GM23338 (cell line): ENCODE results near the gene ATCAY. TPM values are rescaled to one million over a fixed set of nuclear protein-coding genes. Genes with fewer than 3 reads are reported as not detected.
A peak's percentile ranks its signal among the peaks of the same experiment; 100 is the strongest.

Experiments
- ATAC-seq: fragments of 200-7000 bp; cut with Tn5 transposase; 3 replicates; pipeline ENCODE4 v1.9.1; 2020
- DNase-seq: peaks from one replicate; pipeline ENCODE4 v3.0.0-alpha.2; 2015; ENCODE audit warnings: low spot score
- H2AFZ ChIP-seq: fragments of 200-600 bp; sonication (generic); 2 replicates; pipeline ENCODE4 v1.8.0; 2016; ENCODE audit warnings: antibody characterized with exemption, mild to moderate bottlenecking, moderate library complexity
- H3F3A ChIP-seq: fragments of 200-600 bp; sonication (generic); replicated peaks from 2 replicates; pipeline ENCODE4 v1.8.0; 2017; ENCODE audit warnings: antibody characterized with exemption, mixed run types, low read depth
- H3K27ac ChIP-seq: fragments of 200-600 bp; sonication (generic); 2 replicates; pipeline ENCODE4 v1.6.1; 2016; ENCODE audit warnings: low read depth
- H3K27me3 ChIP-seq: fragments of 200-600 bp; sonication (generic); 2 replicates; pipeline ENCODE4 v1.8.0; 2016; ENCODE audit warnings: mild to moderate bottlenecking, mixed run types, moderate library complexity; ENCODE audit not compliant: insufficient read depth
- H3K36me3 ChIP-seq: fragments of 200-600 bp; sonication (generic); 2 replicates; pipeline ENCODE4 v1.8.0; 2016; ENCODE audit warnings: mild to moderate bottlenecking; ENCODE audit not compliant: insufficient read depth
- H3K4me1 ChIP-seq: fragments of 200-600 bp; sonication (generic); 2 replicates; pipeline ENCODE4 v1.8.0; 2016; ENCODE audit warnings: mild to moderate bottlenecking, moderate library complexity; ENCODE audit not compliant: insufficient read depth
- H3K4me2 ChIP-seq: fragments of 200-600 bp; sonication (generic); 2 replicates; pipeline ENCODE4 v1.7.1; 2017; ENCODE audit warnings: mixed run types
- H3K4me3 ChIP-seq: fragments of 200-600 bp; sonication (generic); 2 replicates; pipeline ENCODE4 v1.6.1; 2016; ENCODE audit warnings: mixed run types
- H3K79me2 ChIP-seq: fragments of 200-600 bp; sonication (generic); replicated peaks from 2 replicates; pipeline ENCODE4 v1.8.0; 2017; ENCODE audit warnings: mild to moderate bottlenecking; ENCODE audit not compliant: insufficient read depth
- H3K9me2 ChIP-seq: fragments of 200-600 bp; sonication (generic); 2 replicates; pipeline ENCODE4 v1.8.0; 2017; ENCODE audit not compliant: insufficient read depth
- H4K20me1 ChIP-seq: fragments of 200-600 bp; sonication (generic); replicated peaks from 2 replicates; pipeline ENCODE4 v1.8.0; 2017; ENCODE audit warnings: mild to moderate bottlenecking; ENCODE audit not compliant: insufficient read depth
- H3K27ac Mint-ChIP-seq: 2 replicates; pipeline ENCODE4 v1.8.0; 2020; ENCODE audit warnings: inconsistent platforms, mild to moderate bottlenecking, moderate library complexity, mixed read lengths
- H3K27me3 Mint-ChIP-seq: 3 replicates; pipeline ENCODE4 v1.8.0; 2022; ENCODE audit warnings: low read depth, mild to moderate bottlenecking, moderate library complexity, mixed read lengths, inconsistent platforms; ENCODE audit not compliant: insufficient read depth, poor library complexity
- H3K36me3 Mint-ChIP-seq: 3 replicates; pipeline ENCODE4 v1.8.0; 2021; ENCODE audit warnings: low read depth, mild to moderate bottlenecking, inconsistent platforms, moderate library complexity, mixed read lengths
- H3K4me1 Mint-ChIP-seq: 3 replicates; pipeline ENCODE4 v1.8.0; 2020; ENCODE audit warnings: mild to moderate bottlenecking, inconsistent platforms, mixed read lengths
- H3K4me3 Mint-ChIP-seq: 3 replicates; pipeline ENCODE4 v1.8.0; 2021; ENCODE audit warnings: moderate library complexity, mild to moderate bottlenecking, inconsistent platforms, mixed read lengths
- H3K9me3 Mint-ChIP-seq: 3 replicates; pipeline ENCODE4 v1.8.0; 2020; ENCODE audit warnings: moderate library complexity, mild to moderate bottlenecking, inconsistent platforms, mixed read lengths
- CREB1 ChIP-seq: fragments of 250-450 bp; sonication (Bioruptor Pico); IDR thresholded peaks from 2 replicates; pipeline ENCODE4 v1.5.0; 2020; ENCODE audit warnings: low read depth, mild to moderate bottlenecking, moderate library complexity
- EZH2phosphoT487 ChIP-seq: fragments of 200-600 bp; sonication (generic); IDR thresholded peaks from one replicate; pipeline ENCODE4 v1.8.1; 2018; ENCODE audit warnings: antibody characterized with exemption; ENCODE audit not compliant: unreplicated experiment
- JUNB ChIP-seq: IDR thresholded peaks from one replicate; pipeline ENCODE4 v1.6.1; 2016; ENCODE audit warnings: antibody characterized with exemption; ENCODE audit not compliant: unreplicated experiment
- ZNF331 ChIP-seq: fragments of 250-450 bp; sonication (Bioruptor Pico); IDR thresholded peaks from 2 replicates; pipeline ENCODE4 v1.5.0; 2020; ENCODE audit warnings: low read depth, mild to moderate bottlenecking, moderate library complexity
- polyA plus RNA-seq: library from polyadenylated mRNA; unstranded; fragments of >200 nt; fragmentation: Nextera tagmentation; extraction: Ambion mirVana; gene quantifications from 2 replicates; pipeline ENCODE4 v1.2.1, GENCODE V29; 2016
- total RNA-seq: library from RNA; depleted of rRNA; stranded (reverse); fragments of >200 nt; shearing (Covaris generic); gene quantifications from 2 replicates; pipeline ENCODE4 v1.2.3, GENCODE V29; 2014
- TF ChIP-seq, protein P1 (sequence below), 2 experiments: fragments of 200-600 bp in 1 of 2; sonication (generic) in 1 of 2; conservative IDR thresholded peaks; 2 replicates each; pipeline versions ENCODE4 v1.5.1 to v1.6.1; 2016 to 2017; ENCODE audit warnings: antibody characterized with exemption in 2 of 2, low read depth in 2 of 2, mild to moderate bottlenecking in 2 of 2, moderate library complexity in 1 of 2
- TF ChIP-seq, protein P2 (sequence below): IDR thresholded peaks from 2 replicates; pipeline ENCODE4 v1.6.1; 2016; ENCODE audit warnings: antibody characterized with exemption
- TF ChIP-seq, protein P3 (sequence below): IDR thresholded peaks from one replicate; pipeline ENCODE4 v1.6.1; 2018; ENCODE audit warnings: antibody characterized with exemption; ENCODE audit not compliant: unreplicated experiment

Gene ATCAY
- total and polyA plus RNA-seq, 2 experiments from 2014 or later = 16.9 to 45.7 TPM

DNA sequence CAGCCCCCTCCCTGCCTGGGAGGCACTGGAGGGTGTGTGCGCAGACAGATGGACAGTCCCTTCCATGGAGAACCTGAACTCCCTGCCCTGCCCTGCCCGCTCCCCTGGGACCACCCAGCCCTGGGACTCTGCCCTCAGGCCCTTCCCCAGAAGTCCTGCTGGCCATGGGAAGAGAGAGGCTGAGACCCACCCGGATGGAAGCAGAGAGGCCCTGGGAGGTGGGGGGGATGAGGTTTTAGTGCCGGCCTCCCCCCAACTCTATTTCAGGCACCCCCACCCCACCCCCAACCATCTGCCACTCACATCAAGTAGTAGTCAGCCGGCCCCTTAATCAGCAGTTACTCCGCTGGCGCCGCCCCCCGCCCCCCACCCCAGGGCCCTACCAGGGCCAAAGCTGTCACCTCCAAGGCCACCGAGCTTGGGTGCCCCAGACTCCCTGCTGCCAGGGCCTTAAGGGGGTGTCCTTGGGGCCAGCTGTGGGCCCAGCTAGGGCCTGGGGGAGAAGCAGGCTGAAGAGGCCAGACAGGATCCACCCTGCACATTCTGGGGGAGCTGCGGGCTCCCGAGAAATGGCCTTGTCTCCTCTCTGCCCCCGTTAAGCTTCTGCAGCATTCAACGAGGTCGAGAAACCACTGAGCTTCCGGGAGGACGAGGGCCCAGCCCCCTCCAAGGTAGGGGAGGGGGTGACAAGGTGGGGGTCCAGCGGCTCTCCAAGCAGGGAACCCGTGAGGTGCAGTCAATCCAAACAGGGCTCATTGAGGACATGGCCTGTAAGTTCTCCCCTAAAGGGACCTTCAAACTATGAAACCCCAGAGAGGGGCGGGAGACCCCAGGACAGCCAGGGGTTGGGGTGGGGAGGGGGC, 69.7 kb downstream of the ATCAY start (continued):
- TF ChIP-seq, protein P1, sequence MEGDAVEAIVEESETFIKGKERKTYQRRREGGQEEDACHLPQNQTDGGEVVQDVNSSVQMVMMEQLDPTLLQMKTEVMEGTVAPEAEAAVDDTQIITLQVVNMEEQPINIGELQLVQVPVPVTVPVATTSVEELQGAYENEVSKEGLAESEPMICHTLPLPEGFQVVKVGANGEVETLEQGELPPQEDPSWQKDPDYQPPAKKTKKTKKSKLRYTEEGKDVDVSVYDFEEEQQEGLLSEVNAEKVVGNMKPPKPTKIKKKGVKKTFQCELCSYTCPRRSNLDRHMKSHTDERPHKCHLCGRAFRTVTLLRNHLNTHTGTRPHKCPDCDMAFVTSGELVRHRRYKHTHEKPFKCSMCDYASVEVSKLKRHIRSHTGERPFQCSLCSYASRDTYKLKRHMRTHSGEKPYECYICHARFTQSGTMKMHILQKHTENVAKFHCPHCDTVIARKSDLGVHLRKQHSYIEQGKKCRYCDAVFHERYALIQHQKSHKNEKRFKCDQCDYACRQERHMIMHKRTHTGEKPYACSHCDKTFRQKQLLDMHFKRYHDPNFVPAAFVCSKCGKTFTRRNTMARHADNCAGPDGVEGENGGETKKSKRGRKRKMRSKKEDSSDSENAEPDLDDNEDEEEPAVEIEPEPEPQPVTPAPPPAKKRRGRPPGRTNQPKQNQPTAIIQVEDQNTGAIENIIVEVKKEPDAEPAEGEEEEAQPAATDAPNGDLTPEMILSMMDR (conservative IDR thresholded peaks at IDR 0.05; ENCODE audit: low read depth in 2 of 2) = no peak
- TF ChIP-seq, protein P2, sequence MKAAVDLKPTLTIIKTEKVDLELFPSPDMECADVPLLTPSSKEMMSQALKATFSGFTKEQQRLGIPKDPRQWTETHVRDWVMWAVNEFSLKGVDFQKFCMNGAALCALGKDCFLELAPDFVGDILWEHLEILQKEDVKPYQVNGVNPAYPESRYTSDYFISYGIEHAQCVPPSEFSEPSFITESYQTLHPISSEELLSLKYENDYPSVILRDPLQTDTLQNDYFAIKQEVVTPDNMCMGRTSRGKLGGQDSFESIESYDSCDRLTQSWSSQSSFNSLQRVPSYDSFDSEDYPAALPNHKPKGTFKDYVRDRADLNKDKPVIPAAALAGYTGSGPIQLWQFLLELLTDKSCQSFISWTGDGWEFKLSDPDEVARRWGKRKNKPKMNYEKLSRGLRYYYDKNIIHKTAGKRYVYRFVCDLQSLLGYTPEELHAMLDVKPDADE = no peak
- TF ChIP-seq JUNB (no peak), EZH2phosphoT487 (no peak)
- TF ChIP-seq, protein P3, sequence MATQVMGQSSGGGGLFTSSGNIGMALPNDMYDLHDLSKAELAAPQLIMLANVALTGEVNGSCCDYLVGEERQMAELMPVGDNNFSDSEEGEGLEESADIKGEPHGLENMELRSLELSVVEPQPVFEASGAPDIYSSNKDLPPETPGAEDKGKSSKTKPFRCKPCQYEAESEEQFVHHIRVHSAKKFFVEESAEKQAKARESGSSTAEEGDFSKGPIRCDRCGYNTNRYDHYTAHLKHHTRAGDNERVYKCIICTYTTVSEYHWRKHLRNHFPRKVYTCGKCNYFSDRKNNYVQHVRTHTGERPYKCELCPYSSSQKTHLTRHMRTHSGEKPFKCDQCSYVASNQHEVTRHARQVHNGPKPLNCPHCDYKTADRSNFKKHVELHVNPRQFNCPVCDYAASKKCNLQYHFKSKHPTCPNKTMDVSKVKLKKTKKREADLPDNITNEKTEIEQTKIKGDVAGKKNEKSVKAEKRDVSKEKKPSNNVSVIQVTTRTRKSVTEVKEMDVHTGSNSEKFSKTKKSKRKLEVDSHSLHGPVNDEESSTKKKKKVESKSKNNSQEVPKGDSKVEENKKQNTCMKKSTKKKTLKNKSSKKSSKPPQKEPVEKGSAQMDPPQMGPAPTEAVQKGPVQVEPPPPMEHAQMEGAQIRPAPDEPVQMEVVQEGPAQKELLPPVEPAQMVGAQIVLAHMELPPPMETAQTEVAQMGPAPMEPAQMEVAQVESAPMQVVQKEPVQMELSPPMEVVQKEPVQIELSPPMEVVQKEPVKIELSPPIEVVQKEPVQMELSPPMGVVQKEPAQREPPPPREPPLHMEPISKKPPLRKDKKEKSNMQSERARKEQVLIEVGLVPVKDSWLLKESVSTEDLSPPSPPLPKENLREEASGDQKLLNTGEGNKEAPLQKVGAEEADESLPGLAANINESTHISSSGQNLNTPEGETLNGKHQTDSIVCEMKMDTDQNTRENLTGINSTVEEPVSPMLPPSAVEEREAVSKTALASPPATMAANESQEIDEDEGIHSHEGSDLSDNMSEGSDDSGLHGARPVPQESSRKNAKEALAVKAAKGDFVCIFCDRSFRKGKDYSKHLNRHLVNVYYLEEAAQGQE = no peak

DNA sequence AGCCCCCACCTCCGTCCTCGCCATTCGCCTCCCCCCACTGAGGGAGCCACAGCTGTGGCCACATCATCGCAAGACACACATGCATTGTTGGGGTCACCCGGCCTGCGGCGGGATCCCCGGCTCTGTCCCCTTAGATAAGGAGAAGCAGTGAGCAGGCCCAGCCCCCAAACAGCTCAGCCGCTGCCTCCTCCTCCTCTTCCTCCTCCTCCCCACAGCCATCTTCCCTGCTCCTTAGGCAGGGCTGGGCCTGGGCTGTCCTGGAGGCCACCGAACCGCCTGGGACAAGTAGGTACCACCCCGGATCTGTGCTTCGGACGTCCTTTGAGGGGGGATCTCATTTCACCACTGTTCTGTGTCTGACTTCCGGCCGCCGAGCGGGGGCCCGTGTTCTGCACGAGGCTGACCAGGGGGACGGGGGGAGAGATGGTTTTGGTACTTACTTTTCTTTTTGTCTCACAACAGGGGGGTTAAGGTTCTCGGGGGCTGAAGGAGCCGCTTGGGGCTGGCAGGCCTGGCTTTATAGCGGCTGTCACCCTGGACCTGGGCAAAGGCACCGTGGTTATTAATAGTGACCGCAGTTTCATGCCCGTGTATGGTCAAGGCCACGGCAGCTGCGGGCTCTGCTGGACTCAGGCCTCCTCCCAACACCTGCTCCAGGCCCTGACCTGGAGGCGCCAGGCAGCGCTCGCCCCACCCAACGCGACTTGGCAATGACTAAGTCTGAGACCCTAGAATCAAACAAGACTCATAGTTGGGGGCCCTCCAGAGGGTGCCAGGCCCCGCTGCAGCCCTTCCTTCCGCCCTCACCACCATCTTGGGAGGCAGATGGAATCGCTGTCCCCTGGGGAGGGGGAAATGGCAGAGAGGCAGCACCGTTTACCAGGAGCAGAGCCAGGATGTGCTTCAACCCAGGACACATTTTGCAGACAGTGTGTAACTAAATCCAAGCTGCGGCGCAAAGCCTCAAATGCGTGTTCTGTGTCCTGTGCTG, 70.7 kb downstream of the ATCAY start:
- H3K9me3 Mint-ChIP-seq = no peaks in the 10 kb centered on the region; the same call in 1 of the 3 replicates
- peaks cover 9% of the 10 kb centered on the region; the same call in 2 of the 3 replicates for H3K4me1 Mint-ChIP-seq
- H3K79me2 ChIP-seq = no peaks in the 10 kb centered on the region
- peaks cover 5% of the 10 kb centered on the region; the same call in 2 of the 3 replicates for H3K36me3 Mint-ChIP-seq
- H3K4me2 ChIP-seq = 0 out of 2 replicates have a peak overlapping the region, but pooled peaks have one; percentile 60
- TF ChIP-seq, protein P2 = no peak
- TF ChIP-seq, protein P3 = no peak
- TF ChIP-seq ZNF331 (CRISPR knock-in tag) (no peak), CREB1 (no peak)
- H3K27me3 Mint-ChIP-seq = peaks cover 13% of the 10 kb centered on the region
- H2AFZ ChIP-seq = no peak overlapping the region
- ATAC-seq (peak; percentile 38), DNase-seq (no peak)
- no peaks in the 10 kb centered on the region for H3K9me2 ChIP-seq
- H3K27ac ChIP-seq = 0 out of 2 replicates have a peak overlapping the region, but pooled peaks have one; percentile 55
- H3K4me3 Mint-ChIP-seq = no peak overlapping the region
- H3K4me3 ChIP-seq = no peak overlapping the region
- no peaks in the 10 kb centered on the region; the same call in 1 of the 2 replicates for H4K20me1 ChIP-seq
- H3K36me3 ChIP-seq = no peaks in the 10 kb centered on the region
- peaks cover 9% of the 10 kb centered on the region; the same call in 1 of the 2 replicates for H3K4me1 ChIP-seq
- H3K27me3 ChIP-seq = no peaks in the 10 kb centered on the region
- H3F3A ChIP-seq = 0 out of 2 replicates have a peak, but pooled peaks cover 3% of the 10 kb centered on the region
- no peak overlapping the region; the same call in 1 of the 2 replicates for H3K27ac Mint-ChIP-seq
